A549 (cell line): ENCODE measurements around the gene TTI1. TPM values are rescaled to one million over a fixed set of nuclear protein-coding genes. Genes with fewer than 3 reads are reported as not detected.

ENCODE experiments used
- ATAC-seq, 2 experiments: fragments of 200-7000 bp in 1 of 2; fragments of >200 bp in 1 of 2; cut with Nextera tagmentation in 1 of 2; cut with Tn5 transposase in 1 of 2; 3 replicates each; pipeline versions ENCODE4 v1.8.0 to v1.9.1; 2018 to 2020; ENCODE audit warnings: mild to moderate bottlenecking in 1 of 2, moderate library complexity in 1 of 2
- CTCF ChIA-PET: fragments of 300-600 bp; sonication (Branson Sonifier 250); formaldehyde crosslinking; extraction: SDS; loops from one replicate; lab custom pipeline; 2021; ENCODE audit warnings: antibody characterized with exemption, inconsistent platforms; lab: Yijun Ruan, JAX
- POLR2A ChIA-PET: fragments of 350-600 bp; formaldehyde crosslinking; extraction: SDS; loops from one replicate; lab custom pipeline; 2021; ENCODE audit warnings: antibody characterized with exemption, inconsistent platforms; lab: Yijun Ruan, JAX
- DNase-seq, 2 experiments: peaks; one replicate each; pipeline versions ENCODE4 v3.0.0 to v3.0.0-alpha.2; 2011 to 2016; ENCODE audit warnings: low read depth in 1 of 2, low spot score in 1 of 2
- FAIRE-seq: peaks from 2 replicates; lab custom pipeline; 2011; peaks lifted over from hg19 to GRCh38; lab: Jason Lieb, UNC
- H3K27ac ChIP-seq, 2 experiments: fragments of >200 bp; sonication (Bioruptor Twin); formaldehyde crosslinking; 3 replicates each; pipeline ENCODE4 v1.5.1; 2016 to 2017
- H3K4me1 ChIP-seq: fragments of >200 bp; sonication (Bioruptor Twin); formaldehyde crosslinking; 3 replicates; pipeline ENCODE4 v1.6.1; 2016
- H3K4me2 ChIP-seq: fragments of >200 bp; sonication (Bioruptor Twin); formaldehyde crosslinking; 3 replicates; pipeline ENCODE4 v1.6.1; 2016
- H3K4me3 ChIP-seq: fragments of >200 bp; sonication (Bioruptor Twin); formaldehyde crosslinking; 3 replicates; pipeline ENCODE4 v1.5.1; 2016
- H3K9me3 ChIP-seq: fragments of >200 bp; sonication (Bioruptor Twin); formaldehyde crosslinking; 3 replicates; pipeline ENCODE4 v1.6.1; 2016
- BCL3 ChIP-seq: fragments of >200 bp; sonication (Bioruptor Twin); formaldehyde crosslinking; IDR thresholded peaks from 3 replicates; pipeline ENCODE4 v1.6.1; 2016
- BHLHE40 ChIP-seq: IDR thresholded peaks from 2 replicates; pipeline ENCODE4 v1.6.1; 2012; ENCODE audit warnings: low read depth, low read length, inconsistent platforms
- CBX8 ChIP-seq: fragments of 200-600 bp; sonication (generic); IDR thresholded peaks from 2 replicates; pipeline ENCODE4 v1.6.1; 2016
- CTCF ChIP-seq: fragments of >200 bp; sonication (Bioruptor Twin); formaldehyde crosslinking; IDR thresholded peaks from 3 replicates; pipeline ENCODE4 v1.5.1; 2016
- EHF ChIP-seq: fragments of 250-450 bp; sonication (Bioruptor Pico); IDR thresholded peaks from 2 replicates; pipeline ENCODE4 v1.5.0; 2020; ENCODE audit warnings: mild to moderate bottlenecking
- ELK1 ChIP-seq: fragments of 150-350 bp; IDR thresholded peaks from 2 replicates; pipeline ENCODE4 v1.6.1; 2014; ENCODE audit warnings: low read depth, mild to moderate bottlenecking, low read length
- HEYL ChIP-seq: fragments of 250-450 bp; sonication (Bioruptor Pico); IDR thresholded peaks from 2 replicates; pipeline ENCODE4 v1.8.0; 2021; ENCODE audit warnings: mild to moderate bottlenecking, moderate library complexity
- HMGXB4 ChIP-seq: fragments of 250-450 bp; sonication (Bioruptor Pico); IDR thresholded peaks from 2 replicates; pipeline ENCODE4 v1.5.0; 2021; ENCODE audit warnings: mild to moderate bottlenecking, moderate library complexity, borderline replicate concordance
- HOXB13 ChIP-seq: fragments of 250-450 bp; sonication (Bioruptor Pico); IDR thresholded peaks from 2 replicates; pipeline ENCODE4 v1.5.0; 2020; ENCODE audit warnings: low read depth, mild to moderate bottlenecking, moderate library complexity
- HOXB5 ChIP-seq: fragments of 250-450 bp; sonication (Bioruptor Pico); IDR thresholded peaks from 2 replicates; pipeline ENCODE4 v1.5.0; 2020; ENCODE audit warnings: mild to moderate bottlenecking, moderate library complexity
- KDM1A ChIP-seq: fragments of 200-600 bp; sonication (generic); IDR thresholded peaks from 2 replicates; pipeline ENCODE4 v1.6.1; 2016; ENCODE audit warnings: low read depth, mild to moderate bottlenecking
- KDM5A ChIP-seq: fragments of 200-600 bp; sonication (generic); IDR thresholded peaks from 2 replicates; pipeline ENCODE4 v1.6.1; 2016; ENCODE audit warnings: antibody characterized with exemption, mild to moderate bottlenecking
- MAFK ChIP-seq: fragments of 450-650 bp; IDR thresholded peaks from 2 replicates; pipeline ENCODE4 v1.6.1; 2014; ENCODE audit not compliant: partially characterized antibody
- MAX ChIP-seq: IDR thresholded peaks from 2 replicates; pipeline ENCODE4 v1.6.1; 2012
- MYC ChIP-seq: IDR thresholded peaks from 2 replicates; pipeline ENCODE4 v1.6.1; 2012; ENCODE audit warnings: mild to moderate bottlenecking, inconsistent platforms, low read length, improper control_type of control experiment, borderline replicate concordance
- NPAS2 ChIP-seq: fragments of 250-450 bp; sonication (Bioruptor Pico); IDR thresholded peaks from 2 replicates; pipeline ENCODE4 v1.8.0; 2022; ENCODE audit warnings: mild to moderate bottlenecking, moderate library complexity, borderline replicate concordance
- NR3C1 ChIP-seq: fragments of >200 bp; sonication (Bioruptor Twin); formaldehyde crosslinking; IDR thresholded peaks from 3 replicates; pipeline ENCODE4 v1.6.1; 2017
- POLR2A ChIP-seq: IDR thresholded peaks from 2 replicates; pipeline ENCODE4 v1.6.1; 2012; ENCODE audit warnings: mild to moderate bottlenecking, low read length
- POLR2AphosphoS2 ChIP-seq: conservative IDR thresholded peaks from 2 replicates; pipeline ENCODE4 v1.6.1; 2012; ENCODE audit warnings: low read length, improper control_type of control experiment, inconsistent platforms
- RAD21 ChIP-seq, 2 experiments: fragments of >200 bp in 1 of 2; sonication (Bioruptor Twin) in 1 of 2; formaldehyde crosslinking in 1 of 2; IDR thresholded peaks in 1 of 2; conservative IDR thresholded peaks in 1 of 2; 2 replicates in 1 of 2; 3 replicates in 1 of 2; pipeline ENCODE4 v1.6.1; 2012 to 2018; ENCODE audit warnings: inconsistent platforms in 1 of 2
- RNF2 ChIP-seq: fragments of 200-600 bp; sonication (generic); IDR thresholded peaks from 2 replicates; pipeline ENCODE4 v1.6.1; 2016; ENCODE audit warnings: low read depth, mild to moderate bottlenecking, antibody characterized with exemption, moderate library complexity, borderline replicate concordance
- SREBF2 ChIP-seq: fragments of 450-650 bp; IDR thresholded peaks from 2 replicates; pipeline ENCODE4 v1.6.1; 2014; ENCODE audit warnings: mild to moderate bottlenecking, moderate library complexity
- TP53 ChIP-seq: fragments of 250-450 bp; sonication (Bioruptor Pico); IDR thresholded peaks from 2 replicates; pipeline ENCODE4 v1.5.0; 2021; ENCODE audit warnings: mild to moderate bottlenecking, moderate library complexity
- USF2 ChIP-seq: fragments of 450-650 bp; IDR thresholded peaks from 2 replicates; pipeline ENCODE4 v1.6.1; 2014; ENCODE audit warnings: antibody characterized with exemption
- ZNF302 ChIP-seq: fragments of 250-450 bp; sonication (Bioruptor Pico); IDR thresholded peaks from 2 replicates; pipeline ENCODE4 v1.9.0; 2021; ENCODE audit warnings: inconsistent platforms, mild to moderate bottlenecking, moderate library complexity
- WGBS: methylation state at CpG from one replicate; pipeline ENCODE4 v1.1.6; 2017; ENCODE audit errors: missing lambda C conversion rate; 5-methylcytosine and 5-hydroxymethylcytosine counted together
- polyA plus RNA-seq, 4 experiments: library from polyadenylated mRNA; depleted of rRNA in 3 of 4; stranded (reverse); fragments of >200 nt; fragmentation: RNase III in 1 of 4; extraction: RNeasy Plus Mini Kit Qiagen cat#74134 plus additional on column Dnase treatment in 1 of 4; gene quantifications; 2 replicates in 3 of 4; 3 replicates in 1 of 4; pipeline ENCODE4 v1.2.3, GENCODE V29; 2011 to 2017

The TTI1 gene
- polyA plus RNA-seq, 2 of the 4 experiments (the other 2 are of a cell fraction): 20.6 to 27.9 TPM

- CTCF ChIA-PET: interaction anchor here (0.6 to 12.7 kb wide), 14 partner anchors 8 to 1276 kb away, joined by 3 to 356 read pairs (median 4); partner anchors contain the start of genes TGM2 and VSTM2L
- FAIRE-seq: no peak
- no peak for TF ChIP-seq NPAS2 (CRISPR knock-in tag)
- no peak for TF ChIP-seq HOXB5
- TF ChIP-seq POLR2AphosphoS2: no peak
- TF ChIP-seq MAX: no peak
- no peak for TF ChIP-seq EHF
- no peak for TF ChIP-seq MAFK
- no peak for TF ChIP-seq CBX8
- TF ChIP-seq ELK1: no peak
- no peak for TF ChIP-seq CTCF
- TF ChIP-seq ZNF302: no peak
- TF ChIP-seq, all 56 proteins: peak for 0
- H3K27ac ChIP-seq: no peak overlapping the region
- no peaks in the 10 kb centered on the region for H3K9me3 ChIP-seq
- WGBS: 92% methylated on average over 2 of the region's 2 CpGs
- no peak overlapping the region for H3K4me2 ChIP-seq
- no peak overlapping the region for H3K4me3 ChIP-seq
- DNase-seq (no peak), ATAC-seq (no peak)
- H3K4me1 ChIP-seq: peaks cover 21% of the 10 kb centered on the region
- POLR2A ChIA-PET: no interaction called here
These were observed 19.6 kb upstream of the TTI1 start for GRCh38 chr20:38052870-38053269.

- ChIA-PET POLR2A (interaction anchor here (1.0 kb wide), 1 partner anchor 18 kb away, joined by 5 read pairs; the partner anchor contains the start of genes RPRD1B and TTI1), CTCF (interaction anchor here (0.6 to 12.7 kb wide), 7 partner anchors 54 to 486 kb away, joined by 3 to 356 read pairs (median 3); partner anchors contain the start of genes TGM2 and VSTM2L)
- Histone ChIP-seq H3K27ac (peak overlapping the region in 1 of 2 experiments; percentile 41; a peak in 2 of 6 replicates), H3K9me3 (no peaks in the 10 kb centered on the region), H3K4me2 (peak overlapping the region; percentile 33; the same call in 2 of the 3 replicates), H3K4me1 (peaks cover 18% of the 10 kb centered on the region), H3K4me3 (no peak overlapping the region)
- no peak for ATAC-seq
- whole genome bisulfite sequencing: 80% methylated on average over 1 of the region's 1 CpG
- no peak for TF ChIP-seq USF2
- no peak for TF ChIP-seq EHF
- no peak for TF ChIP-seq RAD21 (conservative IDR thresholded peaks at IDR 0.05 in 1 of 2, IDR thresholded peaks at IDR 0.05 in 1 of 2)
- TF ChIP-seq MYC: no peak
- TF ChIP-seq POLR2A: no peak
- no peak for TF ChIP-seq NR3C1
- TF ChIP-seq HOXB13 (CRISPR knock-in tag): no peak
- TF ChIP-seq HOXB5: no peak
- TF ChIP-seq TP53: no peak
- TF ChIP-seq RNF2: no peak
- TF ChIP-seq KDM1A: no peak
- TF ChIP-seq KDM5A: no peak
- no peak for TF ChIP-seq BCL3
- TF ChIP-seq HMGXB4 (CRISPR knock-in tag): no peak
- TF ChIP-seq HEYL (CRISPR knock-in tag): no peak
- TF ChIP-seq BHLHE40: no peak
- no peak for TF ChIP-seq SREBF2
- FAIRE-seq: no peak
- no peak for DNase-seq
These were observed 17.4 kb upstream of the TTI1 start for GRCh38 chr20:38050686-38051085.
